Neutrophil (primary cell): ENCODE measurements around the gene SRRM5.
A peak's percentile ranks its signal among the peaks of the same experiment; 100 is the strongest.
"Not testable (repeated sequence)": the region's sequence is repeated elsewhere in the genome, so short reads cannot be mapped to it uniquely, and the experiment has no call there.

ENCODE experiments used
- H3K27ac ChIP-seq: fragments of 200-600 bp; sonication (generic); 2 replicates; pipeline ENCODE4 v1.5.1; 2016; ENCODE audit warnings: mild to moderate bottlenecking, moderate library complexity
- H3K27me3 ChIP-seq: fragments of 200-600 bp; sonication (generic); 2 replicates; pipeline ENCODE4 v1.6.0; 2016; ENCODE audit warnings: mild to moderate bottlenecking
- H3K36me3 ChIP-seq: fragments of 200-600 bp; sonication (generic); 2 replicates; pipeline ENCODE4 v1.5.1; 2017
- H3K4me1 ChIP-seq, 2 experiments: fragments of 200-600 bp in 1 of 2; sonication (generic) in 1 of 2; 1 replicate in 1 of 2; 2 replicates in 1 of 2; pipeline versions ENCODE4 v1.5.1 to v1.6.1; 2013 to 2016; ENCODE audit warnings: low read depth in 1 of 2, low read length in 1 of 2, mild to moderate bottlenecking in 1 of 2, moderate library complexity in 1 of 2; ENCODE audit not compliant: control insufficient read depth in 1 of 2, insufficient read depth in 1 of 2
- H3K4me3 ChIP-seq, 2 experiments: fragments of 200-600 bp in 1 of 2; sonication (generic) in 1 of 2; 1 replicate in 1 of 2; 2 replicates in 1 of 2; pipeline ENCODE4 v1.5.1; 2013 to 2016; ENCODE audit warnings: low read depth in 1 of 2, low read length in 1 of 2, mild to moderate bottlenecking in 1 of 2, moderate library complexity in 1 of 2
- H3K9me3 ChIP-seq: fragments of 200-600 bp; sonication (generic); 2 replicates; pipeline ENCODE4 v1.5.1; 2016
- CTCF ChIP-seq: fragments of 200-600 bp; sonication (generic); IDR thresholded peaks from 2 replicates; pipeline ENCODE4 v1.5.1; 2016; ENCODE audit warnings: antibody characterized with exemption

The SRRM5 gene

GRCh38 chr19:43597876-43598275 is 14.0 kb upstream of the SRRM5 start:
- Histone ChIP-seq H3K27me3 (no peaks in the 10 kb centered on the region), H3K4me3 (no peak overlapping the region), H3K36me3 (peaks cover 48% of the 10 kb centered on the region), H3K4me1 (peaks cover 32 to 40% of the 10 kb centered on the region in 2 experiments), H3K9me3 (no peaks in the 10 kb centered on the region), H3K27ac (peak overlapping the region; percentile 96)
- no peak for TF ChIP-seq CTCF

- peaks cover 32 to 40% of the 10 kb centered on the region in 2 experiments for H3K4me1 ChIP-seq
- H3K27me3 ChIP-seq: no peaks in the 10 kb centered on the region
- TF ChIP-seq CTCF: no peak
- H3K4me3 ChIP-seq: no peak overlapping the region
- H3K9me3 ChIP-seq: no peaks in the 10 kb centered on the region
- H3K27ac ChIP-seq: peak overlapping the region; percentile 96
- peaks cover 42% of the 10 kb centered on the region for H3K36me3 ChIP-seq
Observed at GRCh38 chr19:43598445-43599240, 13.2 kb upstream of the SRRM5 start.

GRCh38 chr19:43599635-43600295 is 12.1 kb upstream of the SRRM5 start:
- no peak for TF ChIP-seq CTCF
- no peak overlapping the region for H3K27ac ChIP-seq
- no peaks in the 10 kb centered on the region for H3K9me3 ChIP-seq
- H3K36me3 ChIP-seq: peaks cover 40% of the 10 kb centered on the region
- H3K4me1 ChIP-seq: peaks cover 27 to 30% of the 10 kb centered on the region in 2 experiments
- no peaks in the 10 kb centered on the region for H3K27me3 ChIP-seq
- H3K4me3 ChIP-seq: no peak overlapping the region

- not testable (repeated sequence) for H3K27me3 ChIP-seq, H3K9me3 ChIP-seq, H3K4me3 ChIP-seq, H3K27ac ChIP-seq
- peaks cover 22 to 25% of the 10 kb centered on the region in 2 experiments for H3K4me1 ChIP-seq
- H3K36me3 ChIP-seq: peaks cover 40% of the 10 kb centered on the region
Observed at GRCh38 chr19:43600326-43600725, 11.6 kb upstream of the SRRM5 start.

GRCh38 chr19:43605875-43606568 is 5.9 kb upstream of the SRRM5 start:
- no peak overlapping the region for H3K27ac ChIP-seq
- peaks cover 19% of the 10 kb centered on the region for H3K36me3 ChIP-seq
- H3K4me3 ChIP-seq: no peak overlapping the region
- H3K27me3 ChIP-seq: no peaks in the 10 kb centered on the region
- H3K4me1 ChIP-seq: peaks cover 0 to 4% of the 10 kb centered on the region in 2 experiments
- no peak for TF ChIP-seq CTCF
- H3K9me3 ChIP-seq: no peaks in the 10 kb centered on the region
